Right atrium auricular region (tissue), 2 donors: ENCODE results near the gene SYF2. TPM values are rescaled to one million over a fixed set of nuclear protein-coding genes. Genes with fewer than 3 reads are reported as not detected.

Source experiments
- DNase-seq: peaks from one replicate; pipeline ENCODE4 v3.0.0-alpha.2; 2019; ENCODE audit warnings: low spot score
- H3K27ac ChIP-seq, 2 donors: fragments of 200-600 bp; sonication (generic); 1 replicate in 1 of 2; 2 replicates in 1 of 2; pipeline ENCODE4 v1.5.1; 2016 to 2019
- H3K27me3 ChIP-seq, 2 donors: fragments of 200-600 bp; sonication (generic); one replicate each; pipeline versions ENCODE4 v1.5.1 to v1.6.0; 2017 to 2019
- H3K36me3 ChIP-seq: fragments of 200-600 bp; sonication (generic); one replicate; pipeline ENCODE4 v1.5.1; 2016
- H3K4me1 ChIP-seq, 2 donors: fragments of 200-600 bp; sonication (generic); one replicate each; pipeline versions ENCODE4 v1.5.1 to v1.6.0; 2017 to 2019
- H3K4me3 ChIP-seq, 2 donors: fragments of 200-600 bp; sonication (generic); 1 replicate in 1 of 2; 2 replicates in 1 of 2; pipeline ENCODE4 v1.5.1; 2017 to 2019; ENCODE audit warnings: mild to moderate bottlenecking in 1 of 2, moderate library complexity in 1 of 2
- H3K9me3 ChIP-seq, 2 donors: fragments of 200-600 bp; sonication (generic); one replicate each; pipeline ENCODE4 v1.5.1; 2019
- CTCF ChIP-seq, 2 donors: fragments of 200-600 bp; sonication (generic); IDR thresholded peaks; one replicate each; pipeline ENCODE4 v1.5.1; 2019; ENCODE audit warnings: antibody characterized with exemption in 2 of 2
- total RNA-seq, 2 donors: library from RNA; depleted of rRNA; stranded (reverse); fragments of >200 nt; gene quantifications; one replicate each; pipeline ENCODE4 v1.1.0, GENCODE V29; 2016

Gene SYF2
- total RNA-seq, 2 donors from 2014 or later, result 34.3 to 37.2 TPM

DNA sequence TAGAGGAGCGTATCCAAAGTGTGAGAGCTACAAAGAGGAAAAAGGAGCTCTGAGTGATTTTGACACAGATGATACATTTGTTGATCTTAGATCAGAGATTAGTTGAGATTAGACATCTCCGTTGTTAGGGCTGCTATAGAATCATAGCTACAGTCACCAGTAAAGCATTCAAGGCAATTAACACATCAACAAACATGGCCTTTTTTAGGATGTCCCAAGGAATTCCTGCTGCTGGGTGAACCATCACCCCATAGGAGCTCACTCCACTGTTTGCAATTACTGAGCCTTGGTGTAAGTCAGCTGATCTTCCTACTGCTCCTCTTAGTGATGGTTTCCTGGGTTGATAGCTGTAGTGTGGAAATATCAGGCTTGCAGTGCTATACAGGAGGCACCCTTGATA, 21.6 kb upstream of the SYF2 start:
- Histone ChIP-seq H3K4me1 (no peaks in the 10 kb centered on the region), H3K9me3 (no peaks in the 10 kb centered on the region), H3K27me3 (no peaks in the 10 kb centered on the region), H3K4me3 (no peak overlapping the region), H3K27ac (no peak overlapping the region), H3K36me3 (no peaks in the 10 kb centered on the region)
- DNase-seq, result no peak
- no peak for TF ChIP-seq CTCF (IDR thresholded peaks at IDR 0.05)

- Histone ChIP-seq H3K4me1 (peaks cover 6 to 24% of the 10 kb centered on the region in 2 donors), H3K27me3 (no peaks in the 10 kb centered on the region), H3K36me3 (peaks cover 30% of the 10 kb centered on the region), H3K9me3 (no peaks in the 10 kb centered on the region), H3K27ac (peak overlapping the region; percentile 99 to 100), H3K4me3 (peak overlapping the region; percentile 82 to 95)
- DNase-seq, result no peak
- TF ChIP-seq CTCF (IDR thresholded peaks at IDR 0.05), result peak in 1 of 2 donors; percentile 12
These were observed 15.8 kb upstream of the SYF2 start for GRCh38 chr1:25247829-25248754.

DNA sequence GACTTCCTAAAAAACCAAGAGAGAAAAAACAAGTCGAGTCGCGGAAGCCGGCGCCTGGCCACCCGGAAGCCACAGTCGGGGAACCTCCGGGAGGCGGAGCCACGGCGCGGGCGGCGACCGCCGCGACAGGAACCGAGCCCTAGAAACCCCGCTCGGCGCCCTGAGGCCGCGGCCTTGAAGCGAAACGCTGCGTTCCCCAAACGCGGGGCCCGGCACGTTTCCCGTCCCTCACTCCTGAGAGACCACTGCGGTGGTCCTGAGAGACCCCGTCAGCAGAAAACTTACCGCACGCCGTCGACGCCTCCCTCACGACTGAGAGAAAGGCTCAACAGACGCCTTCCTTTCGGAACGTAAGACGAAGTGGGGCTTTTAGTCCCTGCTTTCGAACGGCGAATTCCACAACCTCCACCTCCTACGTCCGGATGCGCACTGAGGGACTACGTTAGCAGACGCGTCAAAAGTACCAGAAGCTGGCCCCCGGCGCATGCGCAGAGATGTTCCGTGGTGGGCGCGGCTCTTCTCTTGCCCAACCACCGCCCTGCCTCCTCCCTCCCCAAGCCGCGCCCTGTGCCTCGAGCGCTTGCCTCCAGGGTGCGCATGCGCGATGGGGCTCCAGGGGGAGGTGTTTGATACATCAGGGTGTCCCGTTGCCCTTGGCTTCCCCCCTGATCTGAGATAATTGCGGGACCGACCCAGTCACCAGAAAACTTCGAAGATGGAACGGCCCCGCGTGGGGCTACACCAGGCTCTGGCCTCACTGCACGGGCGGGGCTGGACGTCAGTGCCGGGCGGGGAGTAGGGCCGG, 14.9 kb upstream of the SYF2 start, which contains the start of gene RSRP1:
TSS of gene RSRP1 (minus strand) at position 431 of the 805 bp plus-strand sequence. CDS start 491 bp downstream, outside the sequence.
- peak; percentile 100 for DNase-seq
- Histone ChIP-seq H3K27ac (peak within 1 kb of the TSS; percentile 99 to 100), H3K9me3 (no peaks in the 10 kb centered on the region), H3K4me1 (peaks cover 6 to 24% of the 10 kb centered on the region in 2 donors), H3K4me3 (peak within 1 kb of the TSS; percentile 82 to 95), H3K27me3 (no peaks in the 10 kb centered on the region), H3K36me3 (peaks cover 39% of the 10 kb centered on the region)
- no peak for TF ChIP-seq CTCF (IDR thresholded peaks at IDR 0.05)

DNA sequence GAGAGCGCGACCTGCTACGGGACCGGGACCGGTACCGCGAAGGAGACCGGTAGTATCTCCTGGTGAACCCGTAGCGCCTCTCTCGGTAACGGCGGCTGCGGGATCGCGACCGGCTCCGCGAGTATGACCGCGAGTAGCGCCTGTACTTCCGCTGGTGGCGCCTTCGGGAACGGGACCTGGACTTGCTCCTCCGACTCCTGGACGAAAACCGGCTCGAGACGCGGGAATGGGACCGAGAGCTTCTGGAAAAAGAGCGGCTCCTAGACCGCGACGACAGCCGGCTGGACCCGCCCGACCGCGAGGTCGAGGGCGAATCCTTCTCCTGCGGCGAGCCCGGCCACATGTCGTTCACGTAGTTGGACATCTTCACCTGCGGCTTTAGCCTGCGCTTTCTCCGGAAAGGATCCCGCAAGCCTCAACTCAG, 14.3 kb upstream of the SYF2 start:
- Histone ChIP-seq H3K4me1 (peaks cover 6 to 24% of the 10 kb centered on the region in 2 donors), H3K36me3 (peaks cover 45% of the 10 kb centered on the region), H3K9me3 (no peaks in the 10 kb centered on the region), H3K27ac (peak overlapping the region; percentile 99 to 100), H3K27me3 (no peaks in the 10 kb centered on the region), H3K4me3 (peak overlapping the region; percentile 82 to 95)
- DNase-seq, result no peak
- no peak for TF ChIP-seq CTCF (IDR thresholded peaks at IDR 0.05)

GRCh38 chr1:25245809-25246599, 13.7 kb upstream of the SYF2 start:
- no peak for DNase-seq
- Histone ChIP-seq H3K4me1 (peaks cover 6 to 29% of the 10 kb centered on the region in 2 donors), H3K27me3 (no peaks in the 10 kb centered on the region), H3K9me3 (no peaks in the 10 kb centered on the region), H3K27ac (peak overlapping the region; percentile 99 to 100), H3K4me3 (peak overlapping the region; percentile 82 to 95), H3K36me3 (peaks cover 51% of the 10 kb centered on the region)
- TF ChIP-seq CTCF (IDR thresholded peaks at IDR 0.05), result no peak
